GM18498 (cell line): ENCODE results near the gene FOXJ2.
"Not testable (repeated sequence)": the region's sequence is repeated elsewhere in the genome, so short reads cannot be mapped to it uniquely, and the experiment has no call there.

Experiments used
- ATAC-seq: cut with Tn5 transposase; IDR thresholded peaks from one replicate; pipeline ENCODE4 v1.9.1; 2021; ENCODE audit warnings: mild to moderate bottlenecking, moderate library complexity; ENCODE audit not compliant: unreplicated experiment

FOXJ2 gene

GRCh38 chr12:8032242-8033152 is at the start of gene FOXJ2:
TSS of gene FOXJ2 (plus strand) at chr12:8032716. CDS start at chr12:8039833, 7,117 bp downstream.
- peak; percentile 73 for ATAC-seq

- not testable (repeated sequence) for ATAC-seq
Measured at GRCh38 chr12:7983019-7983418, 49.5 kb upstream of the FOXJ2 start.

GRCh38 chr12:7983460-7983859 is 49.1 kb upstream of the FOXJ2 start:
- not testable (repeated sequence) for ATAC-seq

GRCh38 chr12:7984900-7985299 is 47.6 kb upstream of the FOXJ2 start:
- no peak for ATAC-seq

GRCh38 chr12:7985802-7986418 is 46.6 kb upstream of the FOXJ2 start:
- ATAC-seq, result no peak

GRCh38 chr12:7989827-7990491 is 42.6 kb upstream of the FOXJ2 start:
- ATAC-seq, result no peak

GRCh38 chr12:7991535-7991934 is 41.0 kb upstream of the FOXJ2 start:
- ATAC-seq, result no peak

- no peak for ATAC-seq
Measured at GRCh38 chr12:7994731-7995205, 37.7 kb upstream of the FOXJ2 start.

- ATAC-seq, result peak; percentile 99
Measured at GRCh38 chr12:7995266-7995963, 37.1 kb upstream of the FOXJ2 start.

- ATAC-seq, result not testable (repeated sequence)
Measured at GRCh38 chr12:8000827-8001226, 31.7 kb upstream of the FOXJ2 start.

GRCh38 chr12:8001496-8001895 is 31.0 kb upstream of the FOXJ2 start:
- ATAC-seq, result not testable (repeated sequence)

GRCh38 chr12:8004897-8005296 is 27.6 kb upstream of the FOXJ2 start:
- not testable (repeated sequence) for ATAC-seq

GRCh38 chr12:8011331-8011730 is 21.2 kb upstream of the FOXJ2 start:
- no peak for ATAC-seq

GRCh38 chr12:8012651-8013309 is 19.7 kb upstream of the FOXJ2 start:
- ATAC-seq, result no peak

- ATAC-seq, result no peak
Measured at GRCh38 chr12:8014836-8015235, 17.7 kb upstream of the FOXJ2 start.

- not testable (repeated sequence) for ATAC-seq
Measured at GRCh38 chr12:8018213-8018612, 14.3 kb upstream of the FOXJ2 start.

GRCh38 chr12:8018666-8019581 is 13.6 kb upstream of the FOXJ2 start:
- no peak for ATAC-seq

- peak; percentile 98 for ATAC-seq
Measured at GRCh38 chr12:8026291-8026900, 6.1 kb upstream of the FOXJ2 start.

- ATAC-seq, result no peak
Measured at GRCh38 chr12:8027856-8028255, 4.7 kb upstream of the FOXJ2 start.
